Testis (tissue), 2 donors: Measurements from ENCODE around the gene PCP4L1.

Experiments
- POLR2A ChIP-seq: fragments of 450-650 bp; IDR thresholded peaks from one replicate; pipeline ENCODE4 v1.6.1; 2017; ENCODE audit warnings: antibody characterized with exemption, mild to moderate bottlenecking, moderate library complexity
- TF ChIP-seq, protein P1 (sequence below), 3 experiments: fragments of 450-650 bp in 2 of 3; fragments of 200-600 bp in 1 of 3; sonication (generic) in 1 of 3; IDR thresholded peaks; one replicate each; pipeline ENCODE4 v1.5.1; 2016 to 2019; ENCODE audit warnings: antibody characterized with exemption in 3 of 3, mild to moderate bottlenecking in 2 of 3, moderate library complexity in 1 of 3

DNA sequence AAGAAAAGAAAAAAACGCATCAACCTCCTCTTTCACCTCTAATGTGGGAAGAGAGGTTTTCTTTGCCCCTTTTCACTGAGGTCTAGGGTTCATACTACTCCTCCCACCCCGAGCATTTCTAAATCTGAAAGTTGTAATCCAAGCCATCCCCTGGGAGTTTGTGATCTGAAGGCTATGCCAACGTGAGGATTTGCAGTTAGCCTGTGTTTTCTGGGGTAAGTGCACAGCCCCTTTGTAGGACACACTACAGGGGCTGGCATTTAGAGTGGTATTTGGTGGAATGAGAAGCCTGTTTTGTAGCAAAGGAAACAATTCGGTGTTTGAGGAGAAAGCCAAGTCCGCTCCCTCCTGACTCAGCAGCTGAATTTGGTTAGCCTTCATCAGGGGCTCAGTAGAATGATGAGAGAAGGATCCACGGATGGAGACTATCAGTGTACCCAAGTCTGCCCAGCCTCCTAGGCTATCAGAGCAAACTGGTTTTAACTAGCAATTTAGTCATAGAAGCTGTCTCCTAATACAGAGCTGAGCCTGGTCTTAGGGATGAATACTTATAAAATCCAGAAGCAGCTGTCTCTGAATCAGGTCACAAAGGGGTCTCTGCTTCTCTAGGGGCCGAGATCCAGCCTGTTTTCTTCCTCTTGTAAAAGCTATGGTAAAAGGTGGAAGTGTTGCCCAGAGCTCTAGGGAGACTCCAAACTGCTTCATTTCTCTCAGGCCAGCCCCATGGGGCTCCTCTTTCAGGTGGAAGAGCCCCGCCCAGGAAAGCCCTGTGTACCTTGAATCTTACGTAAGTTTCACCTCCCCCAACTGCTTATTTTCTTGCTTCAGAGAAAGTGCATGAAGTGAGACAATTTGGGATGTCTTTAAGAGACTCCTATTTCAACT, 2.1 kb downstream of the PCP4L1 start:
- TF ChIP-seq, protein P1, sequence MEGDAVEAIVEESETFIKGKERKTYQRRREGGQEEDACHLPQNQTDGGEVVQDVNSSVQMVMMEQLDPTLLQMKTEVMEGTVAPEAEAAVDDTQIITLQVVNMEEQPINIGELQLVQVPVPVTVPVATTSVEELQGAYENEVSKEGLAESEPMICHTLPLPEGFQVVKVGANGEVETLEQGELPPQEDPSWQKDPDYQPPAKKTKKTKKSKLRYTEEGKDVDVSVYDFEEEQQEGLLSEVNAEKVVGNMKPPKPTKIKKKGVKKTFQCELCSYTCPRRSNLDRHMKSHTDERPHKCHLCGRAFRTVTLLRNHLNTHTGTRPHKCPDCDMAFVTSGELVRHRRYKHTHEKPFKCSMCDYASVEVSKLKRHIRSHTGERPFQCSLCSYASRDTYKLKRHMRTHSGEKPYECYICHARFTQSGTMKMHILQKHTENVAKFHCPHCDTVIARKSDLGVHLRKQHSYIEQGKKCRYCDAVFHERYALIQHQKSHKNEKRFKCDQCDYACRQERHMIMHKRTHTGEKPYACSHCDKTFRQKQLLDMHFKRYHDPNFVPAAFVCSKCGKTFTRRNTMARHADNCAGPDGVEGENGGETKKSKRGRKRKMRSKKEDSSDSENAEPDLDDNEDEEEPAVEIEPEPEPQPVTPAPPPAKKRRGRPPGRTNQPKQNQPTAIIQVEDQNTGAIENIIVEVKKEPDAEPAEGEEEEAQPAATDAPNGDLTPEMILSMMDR (IDR thresholded peaks at IDR 0.05), result no peak
- no peak for TF ChIP-seq POLR2A
